ENCODE results near the gene MYO10.

MYO10 gene

GRCh38 chr5:16869821-16870796, 66.0 kb downstream of the MYO10 start:
- no peak for TF ChIP-seq CTCF (conservative IDR thresholded peaks at IDR 0.05; ENCODE audit: low read depth, low read length)
- DNase-seq (ENCODE audit: low read depth), result no peak
- H3K4me3 ChIP-seq (ENCODE audit: low read length), result no peak overlapping the region

GRCh38 chr5:16867577-16867953, 68.5 kb downstream of the MYO10 start:
- no peak overlapping the region for H3K4me3 ChIP-seq (ENCODE audit: low read length)
- no peak for DNase-seq (ENCODE audit: low read depth)
- no peak for TF ChIP-seq CTCF (conservative IDR thresholded peaks at IDR 0.05; ENCODE audit: low read depth, low read length)

GRCh38 chr5:16866795-16867576, 69.1 kb downstream of the MYO10 start:
- no peak overlapping the region for H3K4me3 ChIP-seq (ENCODE audit: low read length)
- no peak for TF ChIP-seq CTCF (conservative IDR thresholded peaks at IDR 0.05; ENCODE audit: low read depth, low read length)
- DNase-seq (ENCODE audit: low read depth), result no peak

- DNase-seq (ENCODE audit: low read depth), result no peak
- no peak overlapping the region for H3K4me3 ChIP-seq (ENCODE audit: low read length)
- no peak for TF ChIP-seq CTCF (conservative IDR thresholded peaks at IDR 0.05; ENCODE audit: low read depth, low read length)
Measured at GRCh38 chr5:16866273-16866672, 69.8 kb downstream of the MYO10 start.

DNA sequence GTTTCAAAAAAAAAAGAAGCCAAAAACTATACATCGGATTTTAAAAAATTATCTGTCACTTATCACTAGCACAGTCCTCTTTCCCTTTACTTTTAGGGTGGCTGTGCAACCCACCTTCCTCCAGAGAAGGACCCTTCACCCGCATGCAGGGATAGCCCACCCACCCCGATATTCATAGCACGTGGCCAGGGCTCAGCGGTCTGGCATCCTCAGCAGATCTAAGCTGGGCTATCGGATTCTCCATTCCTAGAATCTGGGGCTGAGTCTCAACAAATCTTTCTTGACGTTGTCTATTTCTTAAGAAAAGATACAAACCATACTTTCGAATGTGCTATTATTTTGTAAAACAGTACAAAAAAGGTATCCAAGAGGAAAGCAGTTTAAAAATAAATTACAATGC, 70.9 kb downstream of the MYO10 start:
- H3K4me3 ChIP-seq (ENCODE audit: low read length), result no peak overlapping the region
- no peak for DNase-seq (ENCODE audit: low read depth)
- no peak for TF ChIP-seq CTCF (conservative IDR thresholded peaks at IDR 0.05; ENCODE audit: low read depth, low read length)

- DNase-seq (ENCODE audit: low read depth), result no peak
- H3K4me3 ChIP-seq (ENCODE audit: low read length), result no peak overlapping the region
- no peak for TF ChIP-seq CTCF (conservative IDR thresholded peaks at IDR 0.05; ENCODE audit: low read depth, low read length)
Measured at GRCh38 chr5:16864631-16865131, 71.4 kb downstream of the MYO10 start.
